Activated CD4-positive, alpha-beta T cell treated with anti-CD3 and anti-CD28 coated beads, Interleukin-2, amount 10 ng/mL, durations not matched to agents 24 days and 14 days (primary cell): Measurements from ENCODE around the gene CASKIN1. TPM values are rescaled to one million over a fixed set of nuclear protein-coding genes. Genes with fewer than 3 reads are reported as not detected.

Experiments used
- DNase-seq: peaks from one replicate; pipeline ENCODE4 v3.0.0; 2022
- H3K27ac Mint-ChIP-seq: one replicate; pipeline ENCODE4 v1.8.0; 2022; ENCODE audit warnings: mild to moderate bottlenecking, mixed read lengths
- H3K27me3 Mint-ChIP-seq: one replicate; pipeline ENCODE4 v1.8.0; 2022; ENCODE audit warnings: mixed read lengths
- H3K36me3 Mint-ChIP-seq: one replicate; pipeline ENCODE4 v1.8.0; 2022; ENCODE audit warnings: low read depth, mild to moderate bottlenecking, mixed read lengths
- H3K4me1 Mint-ChIP-seq: one replicate; pipeline ENCODE4 v1.8.0; 2021; ENCODE audit warnings: mixed read lengths
- H3K4me3 Mint-ChIP-seq: one replicate; pipeline ENCODE4 v1.8.0; 2022; ENCODE audit warnings: mild to moderate bottlenecking, moderate library complexity, mixed read lengths
- H3K9me3 Mint-ChIP-seq: one replicate; pipeline ENCODE4 v1.8.0; 2021; ENCODE audit warnings: mixed read lengths
- intact Hi-C: fragments of 100-400 bp; cut with micrococcal nuclease; formaldehyde crosslinking; loops from one replicate; pipeline ENCODE4 v1.15.1; 2023
- total RNA-seq: library from RNA; stranded (reverse); gene quantifications from 2 replicates; pipeline ENCODE4 v1.2.3, GENCODE V29; 2022

Gene CASKIN1
- total RNA-seq, 1 donor from 2014 or later, result 2.3 TPM

DNA sequence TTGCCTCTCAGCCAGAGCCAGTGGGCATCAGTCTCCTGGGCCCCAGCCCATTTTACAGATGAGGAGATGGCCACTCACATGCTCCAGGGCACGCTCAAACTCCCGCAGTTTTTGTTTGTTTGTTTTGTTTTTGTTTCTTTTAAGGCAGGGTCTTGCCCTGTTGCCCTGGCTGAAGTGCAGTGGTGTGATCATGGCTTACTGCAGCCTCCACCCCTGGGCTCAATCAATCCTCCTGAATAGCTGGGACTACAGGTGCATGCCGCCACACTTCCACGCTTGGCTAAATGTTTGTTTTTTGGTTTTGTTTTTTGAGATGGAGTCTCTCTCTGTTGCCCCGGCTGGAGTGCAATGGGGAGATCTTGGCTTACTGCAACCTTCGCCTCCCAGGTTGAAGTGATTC is 30.5 kb upstream of the CASKIN1 start:
- no peaks in the 10 kb centered on the region for H3K9me3 Mint-ChIP-seq
- intact Hi-C loops, result loop anchor here (10.0 kb wide), 1 partner anchor 308 kb away; the partner anchor contains the start of genes CEMP1 and PDPK1
- H3K27me3 Mint-ChIP-seq, result no peaks in the 10 kb centered on the region
- peak overlapping the region; percentile 48 for H3K27ac Mint-ChIP-seq
- H3K4me3 Mint-ChIP-seq, result no peak overlapping the region
- peaks cover 14% of the 10 kb centered on the region for H3K36me3 Mint-ChIP-seq
- no peak for DNase-seq
- peaks cover 13% of the 10 kb centered on the region for H3K4me1 Mint-ChIP-seq

DNA sequence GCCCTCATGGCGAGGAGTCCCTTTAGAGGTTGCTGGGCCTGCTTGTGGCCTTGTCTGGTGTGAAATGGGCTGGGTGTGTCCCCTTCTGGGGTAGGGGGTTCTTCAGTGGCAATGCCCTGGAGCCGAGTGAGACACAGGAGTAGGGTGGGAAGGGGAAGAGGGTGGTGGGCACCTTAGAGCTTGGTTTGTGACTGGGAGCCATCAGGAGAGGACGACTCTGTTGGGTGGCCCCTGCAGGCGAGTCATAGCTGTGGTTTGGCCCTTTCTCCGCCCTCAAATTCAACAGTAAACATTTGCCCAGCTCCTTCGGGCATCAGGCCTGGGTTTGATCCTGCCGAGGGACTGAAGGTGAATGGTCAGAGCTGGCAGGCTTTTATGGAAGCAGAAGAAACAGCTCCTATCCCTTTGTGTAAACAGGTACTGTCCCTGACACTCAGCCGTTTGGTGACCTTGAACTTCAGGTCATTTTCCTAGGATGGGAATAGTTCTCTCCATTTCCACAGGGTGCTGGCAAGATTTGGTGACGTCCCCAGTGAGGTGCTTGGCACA is 29.9 kb upstream of the CASKIN1 start:
- H3K27me3 Mint-ChIP-seq, result no peaks in the 10 kb centered on the region
- peak overlapping the region; percentile 15 for H3K4me3 Mint-ChIP-seq
- peaks cover 12% of the 10 kb centered on the region for H3K36me3 Mint-ChIP-seq
- peaks cover 13% of the 10 kb centered on the region for H3K4me1 Mint-ChIP-seq
- intact Hi-C loops, result loop anchor here (10.0 kb wide), 1 partner anchor 308 kb away; the partner anchor contains the start of genes CEMP1 and PDPK1
- peak overlapping the region; percentile 11 for H3K27ac Mint-ChIP-seq
- DNase-seq, result no peak
- no peaks in the 10 kb centered on the region for H3K9me3 Mint-ChIP-seq

DNA sequence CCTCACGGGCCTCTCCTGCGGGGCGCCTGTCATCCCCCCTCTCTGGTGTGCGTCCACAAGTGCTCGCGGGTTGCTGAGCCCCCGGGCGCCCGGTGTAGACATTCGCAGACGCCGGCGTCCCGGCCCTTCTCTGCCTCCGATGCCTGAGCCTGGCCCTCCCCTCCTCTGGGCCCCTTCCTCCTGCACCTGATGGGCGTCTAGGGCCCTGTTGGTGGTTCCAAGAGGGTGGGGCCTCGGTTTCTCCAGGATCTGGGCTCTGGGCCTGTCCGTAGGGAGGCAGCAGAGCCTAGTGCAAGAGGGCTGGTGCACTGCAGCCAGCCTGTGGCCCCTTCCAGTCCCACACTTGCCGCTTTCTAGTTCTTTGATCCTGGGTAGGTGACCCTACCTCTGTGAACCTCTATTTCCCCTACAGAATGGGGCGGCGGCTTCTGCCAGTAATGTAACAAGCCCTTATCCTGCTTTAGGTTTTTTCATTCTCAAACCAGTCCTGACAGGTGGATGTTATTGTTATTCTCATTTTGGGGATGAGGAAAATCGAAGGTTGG is 27.6 kb upstream of the CASKIN1 start:
- Mint-ChIP-seq H3K9me3 (no peaks in the 10 kb centered on the region), H3K4me1 (peaks cover 13% of the 10 kb centered on the region), H3K27me3 (no peaks in the 10 kb centered on the region), H3K4me3 (peak overlapping the region; percentile 85), H3K27ac (peak overlapping the region; percentile 75), H3K36me3 (peaks cover 5% of the 10 kb centered on the region)
- intact Hi-C loops, result loop anchor here (1.0 to 10.0 kb wide), 7 partner anchors 9 to 311 kb away; partner anchors contain the start of genes CCNF, CEMP1, ECI1 and MLST8
- DNase-seq, result peak; percentile 80

DNA sequence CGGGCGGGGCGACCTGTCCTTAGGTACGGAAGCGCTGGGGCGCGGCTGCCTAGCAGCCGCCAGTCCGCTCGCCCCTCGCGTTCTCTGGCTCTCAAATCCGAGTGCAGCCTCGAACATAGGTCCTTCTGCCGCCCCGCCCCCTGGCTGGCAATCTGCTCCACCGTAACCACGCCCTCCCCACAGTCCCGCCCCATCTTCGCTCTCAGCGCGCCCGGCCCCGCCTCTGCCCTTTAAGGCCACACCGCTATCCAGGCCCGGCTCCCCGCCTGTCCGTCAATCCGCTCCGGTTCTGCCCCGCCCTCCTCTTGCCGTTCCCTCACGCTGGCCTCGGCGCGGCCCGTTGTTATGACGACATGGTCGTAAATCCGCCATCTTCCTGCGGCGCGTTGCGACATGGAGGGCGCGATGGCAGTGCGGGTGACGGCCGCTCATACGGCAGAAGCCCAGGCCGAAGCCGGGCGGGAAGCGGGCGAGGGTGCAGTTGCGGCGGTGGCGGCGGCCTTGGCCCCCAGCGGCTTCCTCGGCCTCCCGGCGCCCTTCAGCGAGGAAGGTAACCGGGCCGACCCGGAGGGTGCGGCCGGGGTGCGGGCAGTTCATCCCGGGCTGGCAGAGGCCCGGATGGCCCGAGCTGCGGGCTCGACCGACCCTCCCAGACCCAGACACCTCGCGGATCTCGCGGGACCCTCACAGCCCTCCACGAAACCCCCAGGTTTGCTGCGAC is 27.0 kb upstream of the CASKIN1 start, which contains the start of gene E4F1:
TSS of gene E4F1 (plus strand) at position 371 of the 721 bp plus-strand sequence. CDS start at position 394, 23 bp downstream.
- peaks cover 5% of the 10 kb centered on the region for H3K36me3 Mint-ChIP-seq
- intact Hi-C loops, result loop anchor here (1.0 to 10.0 kb wide), 6 partner anchors 8 to 311 kb away; partner anchors contain the start of genes CCNF, CEMP1, MLST8 and PDPK1
- H3K27me3 Mint-ChIP-seq, result no peaks in the 10 kb centered on the region
- peak within 1 kb of the TSS; percentile 79 for H3K27ac Mint-ChIP-seq
- peak; percentile 100 for DNase-seq
- peak within 1 kb of the TSS; percentile 85 for H3K4me3 Mint-ChIP-seq
- no peaks in the 10 kb centered on the region for H3K9me3 Mint-ChIP-seq
- peaks cover 13% of the 10 kb centered on the region for H3K4me1 Mint-ChIP-seq

DNA sequence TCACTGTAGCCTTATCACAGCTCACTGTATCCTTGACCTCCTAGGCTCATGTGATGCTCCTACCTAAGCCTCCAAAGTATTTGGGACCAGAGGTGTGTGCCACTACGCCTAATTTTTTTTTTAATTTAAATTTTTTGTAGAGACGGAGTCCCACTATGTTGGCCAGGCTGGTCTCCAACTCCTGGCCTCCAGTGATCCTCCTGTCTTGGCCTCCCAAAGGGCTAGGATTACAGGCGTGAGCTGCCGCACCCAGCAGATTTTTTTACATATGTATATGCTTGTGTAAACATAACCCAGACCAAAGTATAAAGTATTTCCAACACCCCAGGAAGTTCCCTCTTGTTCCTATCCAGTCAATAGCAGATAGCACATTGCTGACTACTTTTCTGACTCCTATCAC is 19.9 kb upstream of the CASKIN1 start:
- H3K36me3 Mint-ChIP-seq, result peaks cover 15% of the 10 kb centered on the region
- intact Hi-C loops, result loop anchor here (10.0 kb wide), 1 partner anchor 212 kb away; the partner anchor contains the start of gene ZNF598
- no peaks in the 10 kb centered on the region for H3K27me3 Mint-ChIP-seq
- H3K4me1 Mint-ChIP-seq, result peaks cover 17% of the 10 kb centered on the region
- DNase-seq, result no peak
- H3K9me3 Mint-ChIP-seq, result no peaks in the 10 kb centered on the region
- peak overlapping the region; percentile 90 for H3K4me3 Mint-ChIP-seq
- peak overlapping the region; percentile 91 for H3K27ac Mint-ChIP-seq

DNA sequence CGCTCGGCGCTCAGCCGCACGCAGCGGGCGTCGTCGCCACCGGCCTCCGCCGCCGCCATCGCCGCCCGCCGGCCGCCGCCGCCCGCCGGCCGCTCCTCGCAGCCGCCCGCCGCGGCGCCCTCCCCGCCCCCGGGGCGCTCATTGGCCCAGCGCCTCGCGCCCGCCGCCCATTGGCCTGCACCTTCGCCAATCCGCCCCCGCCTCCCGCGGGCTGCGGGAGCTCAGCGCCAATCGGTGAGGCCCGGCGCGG is 18.2 kb upstream of the CASKIN1 start, which contains the start of gene PGP:
TSS of gene PGP (minus strand) at position 122 of the 250 bp plus-strand sequence. CDS start at position 59, 63 bp downstream.
- peak within 1 kb of the TSS; percentile 90 for H3K4me3 Mint-ChIP-seq
- H3K27ac Mint-ChIP-seq, result peak within 1 kb of the TSS; percentile 91
- H3K9me3 Mint-ChIP-seq, result no peaks in the 10 kb centered on the region
- peaks cover 17% of the 10 kb centered on the region for H3K4me1 Mint-ChIP-seq
- no peaks in the 10 kb centered on the region for H3K27me3 Mint-ChIP-seq
- H3K36me3 Mint-ChIP-seq, result peaks cover 18% of the 10 kb centered on the region
- no peak for DNase-seq
- intact Hi-C loops, result loop anchor here (2.0 to 10.0 kb wide), 2 partner anchors 60 to 210 kb away; partner anchors contain the start of genes TRAF7 and ZNF598

DNA sequence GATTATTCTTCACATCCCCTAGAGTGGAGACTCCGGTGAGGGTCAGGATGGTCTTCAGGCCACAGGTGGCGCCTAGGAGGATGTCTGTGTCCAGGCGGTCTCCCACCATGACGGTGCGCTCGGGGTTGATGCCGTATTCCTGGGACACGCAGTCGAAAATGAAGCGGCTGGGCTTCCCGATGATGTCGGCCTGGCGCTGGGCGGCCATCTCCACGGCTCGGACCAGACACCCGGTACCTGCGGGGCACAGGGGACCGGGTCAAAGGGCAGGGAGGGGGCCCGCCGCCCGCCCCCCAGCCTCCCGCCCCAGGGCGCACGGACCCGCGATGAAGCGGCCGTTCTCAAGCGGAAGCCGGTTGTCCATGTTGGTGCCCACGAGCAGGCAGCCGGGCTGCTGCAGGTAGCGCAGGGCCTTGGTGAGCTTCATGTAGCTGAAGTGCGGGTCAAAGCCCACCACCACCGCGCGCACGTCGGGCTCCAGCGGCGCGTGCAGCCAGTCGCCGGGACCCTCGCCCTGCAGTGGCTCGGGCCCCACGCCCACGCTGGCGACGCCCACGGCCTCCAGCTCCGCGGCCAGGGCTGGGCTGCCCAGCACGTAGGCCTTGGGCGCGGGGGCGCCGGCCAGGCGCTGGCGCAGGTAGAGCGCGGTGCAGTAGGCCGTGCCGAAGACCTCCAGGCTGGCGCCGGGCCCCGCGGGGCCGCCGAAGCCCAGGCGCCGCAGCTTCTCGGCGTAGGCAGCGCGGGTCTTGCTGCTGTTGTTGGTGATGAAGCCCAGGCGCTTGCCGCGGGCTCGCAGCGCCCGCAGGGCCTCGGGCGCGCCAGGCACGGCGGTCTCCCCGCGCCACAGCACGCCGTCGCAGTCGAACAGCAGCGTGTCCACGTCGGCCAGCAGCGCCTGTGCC is 17.7 kb upstream of the CASKIN1 start:
- no peak for DNase-seq
- Mint-ChIP-seq H3K4me3 (peak overlapping the region; percentile 86), H3K27ac (peak overlapping the region; percentile 58), H3K9me3 (no peaks in the 10 kb centered on the region), H3K27me3 (no peaks in the 10 kb centered on the region), H3K36me3 (peaks cover 18% of the 10 kb centered on the region), H3K4me1 (peaks cover 17% of the 10 kb centered on the region)
- intact Hi-C loops, result loop anchor here (2.0 to 10.0 kb wide), 2 partner anchors 59 to 209 kb away; partner anchors contain the start of genes TRAF7 and ZNF598

DNA sequence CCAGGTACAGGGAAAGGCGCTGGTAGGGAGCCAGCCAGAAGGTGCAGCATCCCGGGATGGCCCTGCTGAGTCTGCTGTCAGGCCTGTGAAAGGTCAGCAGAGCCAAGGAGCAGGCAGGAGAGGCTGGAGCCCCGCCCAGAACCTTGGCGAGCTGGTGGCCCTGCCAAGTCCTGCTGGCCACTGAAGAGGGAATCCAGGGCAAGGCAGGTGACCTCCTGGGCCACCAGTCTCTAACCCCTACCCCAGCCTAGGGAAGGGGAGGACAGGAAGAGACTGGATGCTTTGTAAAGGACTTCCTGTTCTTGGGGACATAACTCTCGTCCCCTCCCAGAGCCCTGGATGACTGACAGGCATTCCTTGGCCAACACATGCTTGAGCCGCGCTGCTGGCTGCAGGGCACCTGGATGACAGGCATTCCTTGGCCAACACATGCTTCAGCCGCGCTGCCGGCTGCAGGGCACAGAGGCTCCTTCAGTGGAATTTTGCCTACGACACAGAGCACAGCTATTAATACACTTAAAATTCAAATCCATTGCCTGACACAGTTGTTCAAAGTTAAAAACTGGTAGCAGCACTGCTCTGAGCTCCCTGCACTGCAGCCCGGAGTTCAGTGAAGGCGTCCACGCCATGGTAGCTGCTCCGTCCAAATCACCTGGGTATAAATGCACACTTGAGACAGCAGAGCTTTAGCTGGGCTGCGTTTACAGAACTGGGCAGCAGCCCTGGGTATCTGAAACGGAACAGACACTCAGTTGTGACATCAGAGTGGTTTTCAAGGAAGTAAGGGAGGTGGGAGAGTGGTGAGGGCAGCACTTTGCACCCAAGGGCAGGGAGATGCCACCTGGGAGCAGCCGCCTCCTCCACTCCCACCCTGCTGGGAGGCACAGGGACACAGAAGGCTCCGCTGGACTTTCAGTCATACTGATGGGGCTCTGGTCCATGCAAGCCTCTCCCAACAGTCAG is 16.2 kb upstream of the CASKIN1 start:
- Mint-ChIP-seq H3K27ac (peak overlapping the region; percentile 41), H3K9me3 (no peaks in the 10 kb centered on the region), H3K4me3 (peak overlapping the region; percentile 86), H3K4me1 (peaks cover 20% of the 10 kb centered on the region), H3K27me3 (no peaks in the 10 kb centered on the region), H3K36me3 (peaks cover 28% of the 10 kb centered on the region)
- intact Hi-C loops, result loop anchor here (10.0 kb wide), 1 partner anchor 208 kb away; the partner anchor contains the start of gene ZNF598
- DNase-seq, result no peak

DNA sequence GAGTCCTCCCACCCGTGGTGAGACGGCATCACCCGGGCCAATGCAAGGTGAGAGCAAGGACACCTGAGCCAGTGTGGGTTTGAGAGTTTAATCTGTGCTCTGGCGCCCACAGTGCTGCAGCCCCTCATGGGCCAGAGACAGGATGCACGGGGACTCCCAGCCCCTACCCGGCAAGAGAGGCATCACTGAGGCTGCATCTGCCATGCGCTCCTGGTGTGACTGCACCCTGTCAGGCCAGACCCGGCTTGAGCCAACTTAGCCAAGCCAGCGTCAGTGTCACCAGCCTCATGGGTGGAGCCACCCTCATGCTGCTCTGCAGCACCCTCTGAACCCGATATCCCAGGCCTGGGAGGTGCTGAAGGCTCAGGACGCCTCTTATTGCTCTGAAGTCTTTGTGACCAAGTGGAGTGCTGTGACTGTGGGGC is 15.5 kb upstream of the CASKIN1 start:
- Mint-ChIP-seq H3K4me1 (peaks cover 24% of the 10 kb centered on the region), H3K9me3 (no peaks in the 10 kb centered on the region), H3K4me3 (peak overlapping the region; percentile 64), H3K36me3 (peaks cover 32% of the 10 kb centered on the region), H3K27me3 (no peaks in the 10 kb centered on the region), H3K27ac (peak overlapping the region; percentile 41)
- intact Hi-C loops, result loop anchor here (10.0 kb wide), 1 partner anchor 207 kb away; the partner anchor contains the start of gene ZNF598
- DNase-seq, result no peak

DNA sequence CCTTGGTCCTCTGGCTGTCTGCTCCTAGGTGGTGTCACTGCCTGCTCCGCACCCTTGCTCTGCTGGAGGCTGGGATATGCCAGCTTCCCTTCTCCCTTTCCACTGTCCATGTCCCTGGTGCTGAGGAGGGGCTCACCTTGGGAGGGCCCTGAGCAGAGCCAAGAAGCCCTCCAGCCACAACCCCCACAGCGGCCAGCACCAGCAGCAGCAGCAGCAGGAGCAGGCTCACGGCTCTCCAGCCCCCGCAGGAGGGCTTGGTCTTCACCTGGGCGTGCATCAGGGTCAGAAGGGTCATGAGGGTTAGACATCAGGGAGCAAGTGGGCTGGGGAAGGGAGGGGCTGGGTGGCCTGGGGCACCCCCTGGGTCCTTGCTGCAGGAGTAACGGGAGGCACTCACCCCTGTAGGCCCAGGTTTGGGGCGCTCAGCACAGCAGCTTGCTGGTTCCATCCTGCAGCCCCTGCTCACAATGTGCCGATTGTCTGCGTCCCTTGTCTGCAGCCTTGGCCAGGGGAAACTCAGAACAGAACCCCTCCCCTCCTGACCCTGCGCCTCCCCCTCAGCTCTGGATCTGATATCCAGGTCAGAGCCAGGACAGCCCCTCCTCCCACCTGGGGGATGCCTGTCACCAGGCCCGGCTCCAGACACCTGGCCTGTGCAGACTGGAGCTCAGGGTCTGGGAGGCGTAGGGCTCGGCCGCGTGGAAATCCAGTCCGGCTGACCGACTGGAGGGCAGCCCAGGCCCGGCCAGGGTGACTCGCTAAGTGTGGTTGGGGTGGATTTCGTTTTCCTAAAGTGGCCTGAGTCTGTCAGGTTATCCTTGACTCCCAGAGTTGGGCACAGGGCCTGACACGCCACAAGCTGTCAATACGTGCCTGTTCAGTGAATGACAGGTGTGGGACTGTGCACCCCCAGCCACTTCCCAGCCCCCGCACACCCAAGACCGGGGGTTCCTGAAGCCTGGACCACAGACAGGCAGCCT is 14.3 kb upstream of the CASKIN1 start, which contains the start of gene BRICD5:
TSS of gene BRICD5 (minus strand) at position 478 of the 980 bp plus-strand sequence. CDS start at position 448, 30 bp downstream.
- H3K4me1 Mint-ChIP-seq, result peaks cover 21% of the 10 kb centered on the region
- H3K4me3 Mint-ChIP-seq, result no peak within 1 kb of the TSS
- no peak within 1 kb of the TSS for H3K27ac Mint-ChIP-seq
- intact Hi-C loops, result loop anchor here (10.0 kb wide), 1 partner anchor 206 kb away; the partner anchor contains the start of gene ZNF598
- DNase-seq, result no peak
- no peaks in the 10 kb centered on the region for H3K27me3 Mint-ChIP-seq
- H3K36me3 Mint-ChIP-seq, result peaks cover 35% of the 10 kb centered on the region
- no peaks in the 10 kb centered on the region for H3K9me3 Mint-ChIP-seq

DNA sequence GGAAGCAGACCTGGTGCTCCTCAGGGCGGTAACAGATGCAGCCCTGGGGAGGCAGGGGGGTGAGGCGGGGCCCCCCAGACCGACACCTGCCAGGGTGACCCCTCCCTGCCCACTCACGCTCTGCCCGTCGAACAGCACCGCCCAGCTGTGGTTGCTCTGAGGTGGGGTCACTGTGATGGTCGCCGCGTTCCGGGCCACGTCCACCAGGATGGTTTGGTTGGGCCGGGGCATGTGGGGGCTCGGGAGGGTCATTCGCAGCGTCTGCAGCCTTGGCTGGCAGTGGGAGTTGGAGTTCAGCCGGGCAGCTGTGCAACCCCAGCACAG is 13.6 kb upstream of the CASKIN1 start:
- intact Hi-C loops, result loop anchor here (10.0 kb wide), 1 partner anchor 205 kb away; the partner anchor contains the start of gene ZNF598
- Mint-ChIP-seq H3K4me3 (no peak overlapping the region), H3K27ac (no peak overlapping the region), H3K4me1 (peaks cover 21% of the 10 kb centered on the region), H3K36me3 (peaks cover 35% of the 10 kb centered on the region), H3K27me3 (no peaks in the 10 kb centered on the region), H3K9me3 (no peaks in the 10 kb centered on the region)
- no peak for DNase-seq
